ENCODE measurements around the gene HOXB1.

The HOXB1 gene

DNA sequence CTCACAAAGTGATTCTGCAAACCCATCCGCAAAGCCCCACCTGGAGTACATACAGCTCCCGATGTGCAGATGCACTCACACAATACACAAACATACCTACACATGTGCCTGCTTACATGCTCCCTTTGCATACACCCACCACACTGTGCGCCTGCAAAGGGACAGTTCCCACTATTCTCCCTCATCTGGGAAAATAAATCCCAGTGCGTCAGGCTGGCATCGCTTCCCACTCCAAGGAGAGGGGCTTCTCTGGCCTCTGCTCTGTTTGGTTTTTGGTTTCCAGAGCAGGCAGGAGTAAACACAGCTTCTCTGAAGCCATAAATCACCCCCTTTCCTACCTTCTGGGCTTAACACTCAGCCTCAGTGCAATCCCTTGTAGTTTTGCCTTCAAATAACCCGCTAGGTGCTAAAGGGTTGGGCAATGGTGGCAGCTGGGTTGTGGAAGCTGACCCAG, 32.6 kb upstream of the HOXB1 start:
- Histone ChIP-seq H3K4me1 (no peaks in the 10 kb centered on the region), H3K36me3 (replicated peaks) (no peaks in the 10 kb centered on the region)
- in situ Hi-C loops (cut with MboI; ENCODE audit: low sequenced_read_pairs), result no loop called here

GRCh38 chr17:48562934-48563333, 32.1 kb upstream of the HOXB1 start:
- in situ Hi-C loops (cut with MboI; ENCODE audit: low sequenced_read_pairs), result no loop called here
- H3K27me3 ChIP-seq (ENCODE audit: low read depth), result no peaks in the 10 kb centered on the region

More for the DNA sequence above, 32.6 kb upstream of the HOXB1 start:
- Histone ChIP-seq H3K9me3 (no peaks in the 10 kb centered on the region), H3K27me3 (ENCODE audit: low read depth) (no peaks in the 10 kb centered on the region), H3K4me3 (no peak overlapping the region)
- DNase-seq (ENCODE audit: low spot score in 2 of 2), result no peak

GRCh38 chr17:48561884-48562810, 31.3 kb upstream of the HOXB1 start:
- Histone ChIP-seq H3K4me3 (no peak overlapping the region), H3K4me1 (peaks cover under 1% of the 10 kb centered on the region), H3K9me3 (no peaks in the 10 kb centered on the region), H3K36me3 (replicated peaks) (no peaks in the 10 kb centered on the region), H3K27me3 (ENCODE audit: low read depth) (no peaks in the 10 kb centered on the region)
- DNase-seq (ENCODE audit: low spot score in 2 of 2), result no peak
- in situ Hi-C loops (cut with MboI; ENCODE audit: low sequenced_read_pairs), result no loop called here

More at GRCh38 chr17:48562934-48563333, 32.1 kb upstream of the HOXB1 start:
- Histone ChIP-seq H3K4me3 (no peak overlapping the region), H3K36me3 (replicated peaks) (no peaks in the 10 kb centered on the region), H3K9me3 (no peaks in the 10 kb centered on the region), H3K4me1 (no peaks in the 10 kb centered on the region)
- no peak for DNase-seq (ENCODE audit: low spot score in 2 of 2)

DNA sequence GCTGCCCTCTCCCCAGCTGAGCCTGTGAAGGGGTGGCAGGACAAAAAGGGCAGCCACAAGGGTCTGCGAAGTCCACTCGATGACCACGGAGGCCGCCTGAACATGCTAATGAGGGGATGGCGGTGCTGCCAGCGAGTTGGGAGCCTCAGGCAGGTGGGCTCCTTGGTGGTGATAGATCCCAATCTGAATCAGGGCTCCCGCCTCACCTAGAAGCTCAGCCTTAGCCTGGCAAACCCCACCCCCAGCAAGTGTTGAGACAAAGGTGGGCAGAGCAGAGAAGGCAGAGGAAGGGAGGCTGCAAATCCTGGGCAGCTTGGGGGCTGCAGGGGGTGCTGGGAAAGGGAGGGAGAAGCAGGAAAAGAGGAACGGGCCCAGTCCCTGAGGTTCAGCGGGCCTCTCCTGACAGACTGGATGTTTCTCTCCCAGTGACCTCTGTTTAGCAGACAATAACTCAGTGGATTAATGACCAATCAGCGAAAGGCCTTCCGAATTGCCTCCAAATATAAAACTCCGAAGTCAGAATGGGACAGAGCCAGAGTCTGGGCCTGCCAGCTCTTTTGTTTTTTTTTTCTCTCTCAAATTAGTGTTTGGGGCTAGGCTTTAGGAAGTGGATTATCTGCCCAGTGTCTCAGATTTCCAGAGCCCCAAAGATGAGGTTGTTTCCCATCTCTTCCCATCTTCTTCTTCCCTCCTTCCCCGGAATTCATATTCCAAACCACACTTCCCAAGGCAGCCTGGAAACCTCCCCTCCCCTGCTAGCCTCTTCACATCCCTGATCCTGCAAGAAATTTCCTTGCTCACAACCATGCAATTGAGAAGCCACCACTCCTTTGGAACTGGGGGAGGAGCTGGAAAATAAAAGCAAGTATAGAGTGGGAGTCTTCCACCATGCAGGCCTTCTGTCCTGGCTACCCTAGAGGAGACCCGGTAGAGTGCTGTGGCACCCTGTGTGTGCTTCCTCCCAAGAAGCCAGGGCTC, 29.3 kb upstream of the HOXB1 start:
- H3K4me1 ChIP-seq, result peaks cover 16% of the 10 kb centered on the region
- H3K27me3 ChIP-seq (ENCODE audit: low read depth), result no peaks in the 10 kb centered on the region
- in situ Hi-C loops (cut with MboI; ENCODE audit: low sequenced_read_pairs), result no loop called here
- DNase-seq (ENCODE audit: low spot score in 2 of 2), result no peak
- H3K36me3 ChIP-seq (replicated peaks), result no peaks in the 10 kb centered on the region
- H3K9me3 ChIP-seq, result no peaks in the 10 kb centered on the region
- H3K4me3 ChIP-seq, result no peak overlapping the region

GRCh38 chr17:48559122-48559839, 28.5 kb upstream of the HOXB1 start:
- no peaks in the 10 kb centered on the region for H3K36me3 ChIP-seq (replicated peaks)
- in situ Hi-C loops (cut with MboI; ENCODE audit: low sequenced_read_pairs), result no loop called here
- DNase-seq (ENCODE audit: low spot score in 2 of 2), result no peak
- no peak overlapping the region for H3K4me3 ChIP-seq
- no peaks in the 10 kb centered on the region for H3K9me3 ChIP-seq
- H3K4me1 ChIP-seq, result peaks cover 16% of the 10 kb centered on the region
- H3K27me3 ChIP-seq (ENCODE audit: low read depth), result no peaks in the 10 kb centered on the region

GRCh38 chr17:48558831-48559121, 28.0 kb upstream of the HOXB1 start:
- H3K36me3 ChIP-seq (replicated peaks), result no peaks in the 10 kb centered on the region
- in situ Hi-C loops (cut with MboI; ENCODE audit: low sequenced_read_pairs), result no loop called here
- no peak for DNase-seq (ENCODE audit: low spot score in 2 of 2)
- H3K9me3 ChIP-seq, result no peaks in the 10 kb centered on the region
- H3K4me1 ChIP-seq, result peaks cover 16% of the 10 kb centered on the region
- no peaks in the 10 kb centered on the region for H3K27me3 ChIP-seq (ENCODE audit: low read depth)
- H3K4me3 ChIP-seq, result no peak overlapping the region

- Histone ChIP-seq H3K36me3 (replicated peaks) (no peaks in the 10 kb centered on the region), H3K4me1 (peaks cover 16% of the 10 kb centered on the region), H3K27me3 (ENCODE audit: low read depth) (no peaks in the 10 kb centered on the region), H3K9me3 (no peaks in the 10 kb centered on the region), H3K4me3 (no peak overlapping the region)
- in situ Hi-C loops (cut with MboI; ENCODE audit: low sequenced_read_pairs), result no loop called here
- DNase-seq (ENCODE audit: low spot score in 2 of 2), result no peak
These were observed 27.4 kb upstream of the HOXB1 start for GRCh38 chr17:48558057-48558830.

- Histone ChIP-seq H3K4me1 (peaks cover 16% of the 10 kb centered on the region), H3K36me3 (replicated peaks) (no peaks in the 10 kb centered on the region), H3K9me3 (no peaks in the 10 kb centered on the region), H3K4me3 (no peak overlapping the region), H3K27me3 (ENCODE audit: low read depth) (no peaks in the 10 kb centered on the region)
- no peak for DNase-seq (ENCODE audit: low spot score in 2 of 2)
- in situ Hi-C loops (cut with MboI; ENCODE audit: low sequenced_read_pairs), result no loop called here
These were observed 26.0 kb upstream of the HOXB1 start for GRCh38 chr17:48556576-48557401.

DNA sequence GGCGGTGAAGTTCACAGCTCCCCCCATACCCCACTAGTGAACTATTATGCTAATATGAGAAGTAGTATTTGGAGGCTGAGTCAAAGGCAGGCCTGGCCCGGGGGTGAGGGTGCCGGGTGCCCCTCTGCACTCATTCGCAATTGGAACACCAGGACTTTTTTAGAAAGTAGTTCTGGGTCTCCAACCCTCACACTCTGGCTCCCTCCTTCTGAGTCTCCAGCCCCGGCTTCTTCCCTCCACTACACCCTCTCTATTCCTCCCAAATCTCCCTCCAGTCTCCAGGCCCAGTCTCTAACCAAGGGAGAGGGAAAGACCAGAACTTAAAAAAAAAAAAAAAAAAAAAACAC, 25.4 kb upstream of the HOXB1 start:
- Histone ChIP-seq H3K27me3 (ENCODE audit: low read depth) (no peaks in the 10 kb centered on the region), H3K4me3 (no peak overlapping the region), H3K4me1 (peaks cover 16% of the 10 kb centered on the region), H3K9me3 (no peaks in the 10 kb centered on the region), H3K36me3 (replicated peaks) (no peaks in the 10 kb centered on the region)
- in situ Hi-C loops (cut with MboI; ENCODE audit: low sequenced_read_pairs), result no loop called here
- DNase-seq (ENCODE audit: low spot score in 2 of 2), result no peak

- peak; percentile 63 to 72 for DNase-seq (ENCODE audit: low spot score in 2 of 2)
- no peaks in the 10 kb centered on the region for H3K9me3 ChIP-seq
- in situ Hi-C loops (cut with MboI; ENCODE audit: low sequenced_read_pairs), result no loop called here
- peaks cover 2% of the 10 kb centered on the region for H3K36me3 ChIP-seq (replicated peaks)
- peak overlapping the region; percentile 8; the same call in 1 of the 2 replicates for H3K4me3 ChIP-seq
- peaks cover 16% of the 10 kb centered on the region for H3K4me1 ChIP-seq
- H3K27me3 ChIP-seq (ENCODE audit: low read depth), result no peaks in the 10 kb centered on the region
These were observed 24.7 kb upstream of the HOXB1 start for GRCh38 chr17:48555258-48556228.

GRCh38 chr17:48554412-48555257, 23.8 kb upstream of the HOXB1 start:
- Histone ChIP-seq H3K4me3 (no peak overlapping the region), H3K9me3 (no peaks in the 10 kb centered on the region), H3K36me3 (replicated peaks) (peaks cover 8% of the 10 kb centered on the region), H3K27me3 (ENCODE audit: low read depth) (no peaks in the 10 kb centered on the region), H3K4me1 (peaks cover 21% of the 10 kb centered on the region)
- DNase-seq (ENCODE audit: low spot score in 2 of 2), result no peak
- in situ Hi-C loops (cut with MboI; ENCODE audit: low sequenced_read_pairs), result no loop called here

Measured in HAP-1 (cell line).